ENCODE measurements around the gene SAP130.

The SAP130 gene

GRCh38 chr2:128026448-128027277, 1.2 kb downstream of the SAP130 start:
- H3K23ac ChIP-seq (ENCODE audit: low read depth, low read length, poor library complexity), result no peak overlapping the region
- H4K8ac ChIP-seq (ENCODE audit: low read depth, low read length), result no peak overlapping the region
- H2BK5ac ChIP-seq (ENCODE audit: low read length), result no peak overlapping the region
- H3K4me1 ChIP-seq (ENCODE audit: control insufficient read depth in 2 of 2, insufficient read depth in 1 of 2, low read depth in 1 of 2, low read length in 2 of 2), result peaks cover 4 to 8% of the 10 kb centered on the region in 2 donors
- H2AFZ ChIP-seq (ENCODE audit: low read length), result peak overlapping the region; percentile 89
- DNase-seq (ENCODE audit: low spot score), result peak; percentile 5
- peaks cover 3 to 38% of the 10 kb centered on the region in 2 donors for H3K36me3 ChIP-seq (replicated peaks in 1 of 2; ENCODE audit: control insufficient read depth in 2 of 2, insufficient read depth in 2 of 2, low read length in 2 of 2)
- no peak overlapping the region for H2AK5ac ChIP-seq (ENCODE audit: low read depth, low read length)
- H3K9me3 ChIP-seq (replicated peaks in 1 of 2; ENCODE audit: control insufficient read depth in 2 of 2, insufficient read depth in 1 of 2, low read depth in 1 of 2, low read length in 2 of 2), result peaks cover 0 to 1% of the 10 kb centered on the region in 2 donors
- H4K91ac ChIP-seq (ENCODE audit: low read depth, low read length, poor library complexity), result no peak overlapping the region
- no peak overlapping the region for H3K27ac ChIP-seq (replicated peaks; ENCODE audit: low read length)
- H3K4ac ChIP-seq (ENCODE audit: low read length), result no peak overlapping the region
- no peak overlapping the region for H2BK120ac ChIP-seq (ENCODE audit: low read depth, low read length)
- no peak overlapping the region for H3K14ac ChIP-seq (ENCODE audit: low read length)
- peak overlapping the region; percentile 79 for H3K4me2 ChIP-seq (ENCODE audit: insufficient read depth, low read length, poor library complexity, severe bottlenecking)
- H3K79me1 ChIP-seq (ENCODE audit: low read depth, low read length), result peaks cover 3% of the 10 kb centered on the region
- no peak overlapping the region for H2BK15ac ChIP-seq (ENCODE audit: low read length)
- H3K9ac ChIP-seq (ENCODE audit: low read depth, low read length, poor library complexity), result peak overlapping the region; percentile 92
- no peak overlapping the region for H2BK12ac ChIP-seq (ENCODE audit: low read length)
- peak overlapping the region; percentile 82 for H3K18ac ChIP-seq (ENCODE audit: low read length)
- H3K4me3 ChIP-seq (ENCODE audit: low read length in 2 of 2), result peak overlapping the region; percentile 91 to 98
- WGBS, 2 donors (ENCODE audit: extremely low coverage in 2 of 2, insufficient read length in 2 of 2, insufficient replicate concordance in 1 of 2), result no CpG with 5 or more reads among the region's 57 CpGs
- H3K27me3 ChIP-seq (ENCODE audit: control insufficient read depth in 3 of 3, insufficient read depth in 3 of 3, low read depth in 1 of 3, low read length in 3 of 3), result peaks cover 0 to 17% (median 8%) of the 10 kb centered on the region in 3 experiments

GRCh38 chr2:128024816-128025215, 3.0 kb downstream of the SAP130 start:
- no peak overlapping the region for H2AK5ac ChIP-seq (ENCODE audit: low read depth, low read length)
- no peak overlapping the region for H3K4ac ChIP-seq (ENCODE audit: low read length)
- no peak overlapping the region for H3K27ac ChIP-seq (replicated peaks; ENCODE audit: low read length)
- H2AFZ ChIP-seq (ENCODE audit: low read length), result no peak overlapping the region
- H2BK5ac ChIP-seq (ENCODE audit: low read length), result no peak overlapping the region
- no peak overlapping the region for H4K8ac ChIP-seq (ENCODE audit: low read depth, low read length)
- DNase-seq (ENCODE audit: low spot score), result no peak
- no peak overlapping the region for H2BK15ac ChIP-seq (ENCODE audit: low read length)
- H2BK120ac ChIP-seq (ENCODE audit: low read depth, low read length), result no peak overlapping the region
- H3K23ac ChIP-seq (ENCODE audit: low read depth, low read length, poor library complexity), result no peak overlapping the region
- peaks cover 3 to 50% of the 10 kb centered on the region in 2 donors for H3K36me3 ChIP-seq (replicated peaks in 1 of 2; ENCODE audit: control insufficient read depth in 2 of 2, insufficient read depth in 2 of 2, low read length in 2 of 2)
- H3K9me3 ChIP-seq (replicated peaks in 1 of 2; ENCODE audit: control insufficient read depth in 2 of 2, insufficient read depth in 1 of 2, low read depth in 1 of 2, low read length in 2 of 2), result no peaks in the 10 kb centered on the region
- no CpG with 5 or more reads among the region's 4 CpGs for WGBS, 2 donors (ENCODE audit: extremely low coverage in 2 of 2, insufficient read length in 2 of 2, insufficient replicate concordance in 1 of 2)
- no peak overlapping the region for H3K9ac ChIP-seq (ENCODE audit: low read depth, low read length, poor library complexity)
- no peak overlapping the region for H4K91ac ChIP-seq (ENCODE audit: low read depth, low read length, poor library complexity)
- H3K14ac ChIP-seq (ENCODE audit: low read length), result no peak overlapping the region
- peaks cover 3% of the 10 kb centered on the region for H3K79me1 ChIP-seq (ENCODE audit: low read depth, low read length)
- H3K18ac ChIP-seq (ENCODE audit: low read length), result no peak overlapping the region
- peaks cover 4 to 8% of the 10 kb centered on the region in 2 donors for H3K4me1 ChIP-seq (ENCODE audit: control insufficient read depth in 2 of 2, insufficient read depth in 1 of 2, low read depth in 1 of 2, low read length in 2 of 2)
- no peak overlapping the region for H3K4me3 ChIP-seq (ENCODE audit: low read length in 2 of 2)
- H3K4me2 ChIP-seq (ENCODE audit: insufficient read depth, low read length, poor library complexity, severe bottlenecking), result no peak overlapping the region
- peaks cover 0 to 9% (median 8%) of the 10 kb centered on the region in 3 experiments for H3K27me3 ChIP-seq (ENCODE audit: control insufficient read depth in 3 of 3, insufficient read depth in 3 of 3, low read depth in 1 of 3, low read length in 3 of 3)
- no peak overlapping the region for H2BK12ac ChIP-seq (ENCODE audit: low read length)

- H2AFZ ChIP-seq (ENCODE audit: low read length), result no peak overlapping the region
- H3K36me3 ChIP-seq (replicated peaks in 1 of 2; ENCODE audit: control insufficient read depth in 2 of 2, insufficient read depth in 2 of 2, low read length in 2 of 2), result peaks cover 39 to 92% of the 10 kb centered on the region in 2 donors
- no peaks in the 10 kb centered on the region for H3K27me3 ChIP-seq (ENCODE audit: control insufficient read depth in 3 of 3, insufficient read depth in 3 of 3, low read depth in 1 of 3, low read length in 3 of 3)
- H3K4ac ChIP-seq (ENCODE audit: low read length), result no peak overlapping the region
- no peak overlapping the region for H2AK5ac ChIP-seq (ENCODE audit: low read depth, low read length)
- no peak overlapping the region for H2BK12ac ChIP-seq (ENCODE audit: low read length)
- H3K23ac ChIP-seq (ENCODE audit: low read depth, low read length, poor library complexity), result no peak overlapping the region
- H4K91ac ChIP-seq (ENCODE audit: low read depth, low read length, poor library complexity), result no peak overlapping the region
- H2BK15ac ChIP-seq (ENCODE audit: low read length), result no peak overlapping the region
- no peaks in the 10 kb centered on the region for H3K4me1 ChIP-seq (ENCODE audit: control insufficient read depth in 2 of 2, insufficient read depth in 1 of 2, low read depth in 1 of 2, low read length in 2 of 2)
- H2BK5ac ChIP-seq (ENCODE audit: low read length), result no peak overlapping the region
- no peak for DNase-seq (ENCODE audit: low spot score)
- no peak overlapping the region for H2BK120ac ChIP-seq (ENCODE audit: low read depth, low read length)
- WGBS, 2 donors (ENCODE audit: extremely low coverage in 2 of 2, insufficient read length in 2 of 2, insufficient replicate concordance in 1 of 2), result no CpG with 5 or more reads among the region's 8 CpGs
- H3K27ac ChIP-seq (replicated peaks; ENCODE audit: low read length), result no peak overlapping the region
- no peak overlapping the region for H4K8ac ChIP-seq (ENCODE audit: low read depth, low read length)
- H3K14ac ChIP-seq (ENCODE audit: low read length), result no peak overlapping the region
- H3K4me2 ChIP-seq (ENCODE audit: insufficient read depth, low read length, poor library complexity, severe bottlenecking), result no peak overlapping the region
- peaks cover 0 to 3% of the 10 kb centered on the region in 2 donors for H3K9me3 ChIP-seq (replicated peaks in 1 of 2; ENCODE audit: control insufficient read depth in 2 of 2, insufficient read depth in 1 of 2, low read depth in 1 of 2, low read length in 2 of 2)
- H3K4me3 ChIP-seq (ENCODE audit: low read length in 2 of 2), result no peak overlapping the region
- no peak overlapping the region for H3K18ac ChIP-seq (ENCODE audit: low read length)
- no peak overlapping the region for H3K9ac ChIP-seq (ENCODE audit: low read depth, low read length, poor library complexity)
- no peaks in the 10 kb centered on the region for H3K79me1 ChIP-seq (ENCODE audit: low read depth, low read length)
Observed at GRCh38 chr2:128017561-128017960, 10.3 kb downstream of the SAP130 start.

- DNase-seq (ENCODE audit: low spot score), result no peak
- H3K79me1 ChIP-seq (ENCODE audit: low read depth, low read length), result no peaks in the 10 kb centered on the region
- WGBS, 2 donors (ENCODE audit: extremely low coverage in 2 of 2, insufficient read length in 2 of 2, insufficient replicate concordance in 1 of 2), result no CpG with 5 or more reads among the region's 2 CpGs
- H2AK5ac ChIP-seq (ENCODE audit: low read depth, low read length), result no peak overlapping the region
- H2BK5ac ChIP-seq (ENCODE audit: low read length), result no peak overlapping the region
- no peak overlapping the region for H2AFZ ChIP-seq (ENCODE audit: low read length)
- H2BK15ac ChIP-seq (ENCODE audit: low read length), result no peak overlapping the region
- peaks cover 40 to 92% of the 10 kb centered on the region in 2 donors for H3K36me3 ChIP-seq (replicated peaks in 1 of 2; ENCODE audit: control insufficient read depth in 2 of 2, insufficient read depth in 2 of 2, low read length in 2 of 2)
- no peak overlapping the region for H3K4ac ChIP-seq (ENCODE audit: low read length)
- peaks cover 0 to 3% of the 10 kb centered on the region in 2 donors for H3K9me3 ChIP-seq (replicated peaks in 1 of 2; ENCODE audit: control insufficient read depth in 2 of 2, insufficient read depth in 1 of 2, low read depth in 1 of 2, low read length in 2 of 2)
- no peak overlapping the region for H3K27ac ChIP-seq (replicated peaks; ENCODE audit: low read length)
- H3K14ac ChIP-seq (ENCODE audit: low read length), result no peak overlapping the region
- H4K91ac ChIP-seq (ENCODE audit: low read depth, low read length, poor library complexity), result no peak overlapping the region
- H3K27me3 ChIP-seq (ENCODE audit: control insufficient read depth in 3 of 3, insufficient read depth in 3 of 3, low read depth in 1 of 3, low read length in 3 of 3), result no peaks in the 10 kb centered on the region
- no peak overlapping the region for H3K18ac ChIP-seq (ENCODE audit: low read length)
- no peak overlapping the region for H3K23ac ChIP-seq (ENCODE audit: low read depth, low read length, poor library complexity)
- no peak overlapping the region for H3K9ac ChIP-seq (ENCODE audit: low read depth, low read length, poor library complexity)
- H3K4me2 ChIP-seq (ENCODE audit: insufficient read depth, low read length, poor library complexity, severe bottlenecking), result no peak overlapping the region
- no peak overlapping the region for H2BK12ac ChIP-seq (ENCODE audit: low read length)
- H3K4me1 ChIP-seq (ENCODE audit: control insufficient read depth in 2 of 2, insufficient read depth in 1 of 2, low read depth in 1 of 2, low read length in 2 of 2), result no peaks in the 10 kb centered on the region
- H2BK120ac ChIP-seq (ENCODE audit: low read depth, low read length), result no peak overlapping the region
- H4K8ac ChIP-seq (ENCODE audit: low read depth, low read length), result no peak overlapping the region
- no peak overlapping the region for H3K4me3 ChIP-seq (ENCODE audit: low read length in 2 of 2)
Observed at GRCh38 chr2:128016620-128017019, 11.2 kb downstream of the SAP130 start.

All from neuronal stem cell (in vitro differentiated cells).